CD14-positive monocyte (primary cell): Measurements from ENCODE around the gene PCSK7. TPM values are rescaled to one million over a fixed set of nuclear protein-coding genes. Genes with fewer than 3 reads are reported as not detected.
A peak's percentile ranks its signal among the peaks of the same experiment; 100 is the strongest.

ENCODE experiments used
- DNase-seq, 3 donors: peaks; one replicate each; pipeline ENCODE4 v3.0.0-alpha.2; 2011 to 2022
- H2AFZ ChIP-seq: 2 replicates; pipeline ENCODE4 v1.6.0; 2012; ENCODE audit warnings: mild to moderate bottlenecking, low read depth, low read length, inconsistent platforms; ENCODE audit not compliant: insufficient read depth, poor library complexity, severe bottlenecking
- H3K27ac ChIP-seq, 2 donors: 1 replicate in 1 of 2; 2 replicates in 1 of 2; pipeline ENCODE4 v1.5.1; 2012 to 2013; ENCODE audit warnings: low read length in 2 of 2, control low read depth in 1 of 2, inconsistent platforms in 1 of 2, low read depth in 1 of 2, mild to moderate bottlenecking in 1 of 2
- H3K27me3 ChIP-seq, 2 donors: one replicate each; pipeline versions ENCODE4 v1.6.0 to v1.6.1; 2011 to 2013; ENCODE audit warnings: low read length in 2 of 2; ENCODE audit not compliant: control insufficient read depth in 2 of 2, insufficient read depth in 2 of 2
- H3K36me3 ChIP-seq, 2 donors: replicated peaks in 1 of 2; 1 replicate in 1 of 2; 2 replicates in 1 of 2; pipeline versions ENCODE4 v1.5.1 to v1.6.1; 2012 to 2013; ENCODE audit warnings: low read length in 2 of 2, control low read depth in 1 of 2, inconsistent platforms in 1 of 2, mild to moderate bottlenecking in 1 of 2; ENCODE audit not compliant: insufficient read depth in 2 of 2, control insufficient read depth in 1 of 2
- H3K4me1 ChIP-seq, 2 donors: 1 replicate in 1 of 2; 2 replicates in 1 of 2; pipeline versions ENCODE4 v1.5.1 to v1.6.1; 2012 to 2013; ENCODE audit warnings: low read length in 2 of 2, control low read depth in 1 of 2, inconsistent platforms in 1 of 2, mild to moderate bottlenecking in 1 of 2, moderate library complexity in 1 of 2; ENCODE audit not compliant: insufficient read depth in 2 of 2, control insufficient read depth in 1 of 2
- H3K4me2 ChIP-seq: replicated peaks from 2 replicates; pipeline ENCODE3; 2012; ENCODE audit warnings: low read length, moderate library complexity, mild to moderate bottlenecking; ENCODE audit not compliant: poor library complexity, severe bottlenecking; ENCODE audit errors: extremely low read depth
- H3K4me3 ChIP-seq, 3 experiments: fragments of 200-600 bp in 1 of 3; sonication (generic) in 1 of 3; replicated peaks in 1 of 3; 1 replicate in 2 of 3; 2 replicates in 1 of 3; pipeline ENCODE4 v1.5.1; 2011 to 2013; ENCODE audit warnings: low read length in 3 of 3, mild to moderate bottlenecking in 3 of 3, control low read depth in 2 of 3, low read depth in 2 of 3, inconsistent platforms in 1 of 3, moderate library complexity in 1 of 3
- H3K79me2 ChIP-seq: 2 replicates; pipeline ENCODE4 v1.6.0; 2012; ENCODE audit warnings: mild to moderate bottlenecking, control low read depth, inconsistent platforms, low read length, moderate library complexity; ENCODE audit not compliant: insufficient read depth
- H3K9ac ChIP-seq: 2 replicates; pipeline ENCODE4 v1.6.0; 2017; ENCODE audit warnings: low read length, mild to moderate bottlenecking; ENCODE audit not compliant: insufficient read depth, poor library complexity, severe bottlenecking
- H3K9me3 ChIP-seq, 2 donors: replicated peaks in 1 of 2; 1 replicate in 1 of 2; 2 replicates in 1 of 2; pipeline versions ENCODE4 v1.5.1 to v1.6.1; 2012 to 2013; ENCODE audit warnings: low read length in 2 of 2, control low read depth in 1 of 2; ENCODE audit not compliant: control insufficient read depth in 1 of 2, insufficient read depth in 1 of 2
- H4K20me1 ChIP-seq: 2 replicates; pipeline ENCODE4 v1.6.0; 2012; ENCODE audit warnings: mild to moderate bottlenecking, low read length, control low read depth, moderate library complexity; ENCODE audit not compliant: insufficient read depth
- H3K27ac Mint-ChIP-seq, 7 donors: one replicate each; pipeline ENCODE4 v1.8.0; 2020; ENCODE audit warnings: mild to moderate bottlenecking in 7 of 7, mixed read lengths in 7 of 7, moderate library complexity in 6 of 7, inconsistent platforms in 2 of 7
- H3K27me3 Mint-ChIP-seq, 3 donors: one replicate each; pipeline ENCODE4 v1.8.0; 2021 to 2022; ENCODE audit warnings: low read depth in 3 of 3, mild to moderate bottlenecking in 3 of 3, mixed read lengths in 3 of 3, moderate library complexity in 3 of 3, inconsistent platforms in 1 of 3
- H3K36me3 Mint-ChIP-seq, 2 donors: one replicate each; pipeline ENCODE4 v1.8.0; 2020; ENCODE audit warnings: mixed read lengths in 2 of 2, inconsistent platforms in 1 of 2, mild to moderate bottlenecking in 1 of 2
- H3K4me1 Mint-ChIP-seq: one replicate; pipeline ENCODE4 v1.8.0; 2020; ENCODE audit warnings: mild to moderate bottlenecking, mixed read lengths
- H3K4me3 Mint-ChIP-seq, 2 donors: one replicate each; pipeline ENCODE4 v1.8.0; 2020; ENCODE audit warnings: mild to moderate bottlenecking in 2 of 2, mixed read lengths in 2 of 2, moderate library complexity in 1 of 2
- H3K9me3 Mint-ChIP-seq, 7 donors: one replicate each; pipeline ENCODE4 v1.8.0; 2020 to 2022; ENCODE audit warnings: mixed read lengths in 7 of 7, mild to moderate bottlenecking in 6 of 7, moderate library complexity in 6 of 7, inconsistent platforms in 2 of 7
- CTCF ChIP-seq: fragments of 200-600 bp; IDR thresholded peaks from one replicate; pipeline ENCODE4 v1.8.0; 2022; ENCODE audit warnings: antibody characterized with exemption, mild to moderate bottlenecking
- WGBS: methylation state at CpG from one replicate; pipeline ENCODE4 v1.1.5; 2013; ENCODE audit warnings: missing lambda C conversion rate; ENCODE audit not compliant: insufficient coverage; 5-methylcytosine and 5-hydroxymethylcytosine counted together
- intact Hi-C, 2 donors: fragments of 100-400 bp; cut with micrococcal nuclease; formaldehyde crosslinking; loops; one replicate each; pipeline versions ENCODE4 v1.15.0 to v1.15.1; 2023
- polyA plus RNA-seq, 3 donors: library from polyadenylated mRNA; depleted of rRNA in 1 of 3; unstranded in 2 of 3; stranded (reverse) in 1 of 3; fragments of 300-500 nt in 2 of 3; fragments of >200 nt in 1 of 3; fragmentation: Illumina TruSeq in 2 of 3; gene quantifications; 1 replicate in 2 of 3; 2 replicates in 1 of 3; pipeline ENCODE4 v1.2.3, GENCODE V29; 2012 to 2021

Gene PCSK7
- polyA plus RNA-seq, 3 donors = 6.1 to 93.8 (median 9.5) TPM

GRCh38 chr11:117219455-117219854 lies 12.4 kb downstream of the PCSK7 start:
- H4K20me1 ChIP-seq = no peaks in the 10 kb centered on the region
- peaks cover 6% of the 10 kb centered on the region for H3K4me1 Mint-ChIP-seq
- DNase-seq = no peak
- H3K79me2 ChIP-seq = no peaks in the 10 kb centered on the region
- no peak for TF ChIP-seq CTCF
- peaks cover 0 to 3% of the 10 kb centered on the region in 2 donors for H3K4me1 ChIP-seq
- no peaks in the 10 kb centered on the region for H3K27me3 ChIP-seq
- no peak overlapping the region for H3K4me3 ChIP-seq
- no peak overlapping the region for H3K27ac ChIP-seq
- H3K4me3 Mint-ChIP-seq = no peak overlapping the region
- H3K27me3 Mint-ChIP-seq = no peaks in the 10 kb centered on the region
- no peaks in the 10 kb centered on the region for H3K9me3 Mint-ChIP-seq
- H3K9me3 ChIP-seq = no peaks in the 10 kb centered on the region
- H3K36me3 ChIP-seq = peaks cover 91 to 96% of the 10 kb centered on the region in 2 donors
- no peak overlapping the region for H3K9ac ChIP-seq
- WGBS = 98% methylated on average over 7 of the region's 8 CpGs
- intact Hi-C loops = no loop called here
- H3K4me2 ChIP-seq = no peak overlapping the region
- no peak overlapping the region for H2AFZ ChIP-seq
- no peak overlapping the region for H3K27ac Mint-ChIP-seq
- H3K36me3 Mint-ChIP-seq = peaks cover 82 to 96% of the 10 kb centered on the region in 2 donors

GRCh38 chr11:117219001-117219400 lies 12.9 kb downstream of the PCSK7 start:
- Histone ChIP-seq H3K9me3 (no peaks in the 10 kb centered on the region), H3K27ac (no peak overlapping the region), H4K20me1 (no peaks in the 10 kb centered on the region), H3K79me2 (no peaks in the 10 kb centered on the region), H3K4me1 (peaks cover 0 to 3% of the 10 kb centered on the region in 2 donors), H2AFZ (no peak overlapping the region), H3K4me3 (no peak overlapping the region), H3K4me2 (no peak overlapping the region), H3K9ac (no peak overlapping the region), H3K36me3 (peaks cover 91 to 96% of the 10 kb centered on the region in 2 donors), H3K27me3 (no peaks in the 10 kb centered on the region)
- peak overlapping the region in 2 of 7 donors; percentile 19 to 46 for H3K27ac Mint-ChIP-seq
- TF ChIP-seq CTCF = no peak
- H3K27me3 Mint-ChIP-seq = peaks cover 0 to 2% (median 0%) of the 10 kb centered on the region in 3 donors
- H3K4me3 Mint-ChIP-seq = no peak overlapping the region
- 97% methylated on average over 8 of the region's 9 CpGs for WGBS
- intact Hi-C loops = no loop called here
- H3K4me1 Mint-ChIP-seq = peaks cover 6% of the 10 kb centered on the region
- no peak for DNase-seq
- H3K36me3 Mint-ChIP-seq = peaks cover 82 to 96% of the 10 kb centered on the region in 2 donors
- H3K9me3 Mint-ChIP-seq = no peaks in the 10 kb centered on the region
